Measurements from ENCODE around the gene EFNA4. TPM values are rescaled to one million over a fixed set of nuclear protein-coding genes. Genes with fewer than 3 reads are reported as not detected.

The EFNA4 gene
- total RNA-seq, 1 experiment from 2014 or later = 17.0 TPM

- Histone ChIP-seq H3K4me3 (ENCODE audit: low read depth, low read length, poor library complexity, severe bottlenecking) (peak overlapping the region; percentile 89), H3K27me3 (replicated peaks; ENCODE audit: insufficient read depth, low read depth, low read length, poor library complexity) (no peaks in the 10 kb centered on the region), H3K4me1 (ENCODE audit: insufficient read depth, low read length, poor library complexity, severe bottlenecking) (peaks cover 20% of the 10 kb centered on the region), H3K9me3 (ENCODE audit: low read depth, low read length, poor library complexity, severe bottlenecking) (no peaks in the 10 kb centered on the region), H3K36me3 (ENCODE audit: insufficient read depth, low read length, poor library complexity, severe bottlenecking) (no peaks in the 10 kb centered on the region), H3K27ac (ENCODE audit: low read depth, low read length, poor library complexity, severe bottlenecking) (peak overlapping the region; percentile 47)
- TF ChIP-seq CTCF (conservative IDR thresholded peaks at IDR 0.05; ENCODE audit: low read depth, low read length) (no peak), EZH2 (IDR thresholded peaks at IDR 0.05; ENCODE audit: borderline replicate concordance, low read depth, low read length, poor library complexity, severe bottlenecking) (no peak)
- ChIA-PET POLR2A (ENCODE audit: low non-redundant PET) (interaction anchor here (0.5 kb wide), 1 partner anchor 51 kb away, joined by 4 read pairs; no protein-coding TSS in a partner anchor), CTCF (interaction anchor here (1.0 to 1.4 kb wide), 2 partner anchors 33 to 50 kb away, joined by 7 to 10 read pairs; no protein-coding TSS in a partner anchor)
- DNase-seq (ENCODE audit: low spot score) = peak; percentile 39
- BruUV-seq (replicated peaks) = no TSS peak
- intact Hi-C loops (cut with micrococcal nuclease; ENCODE audit: unreplicated experiment) = no loop called here
Observed at GRCh38 chr1:155049651-155050559, 13.6 kb upstream of the EFNA4 start.

- Histone ChIP-seq H3K27me3 (replicated peaks; ENCODE audit: insufficient read depth, low read depth, low read length, poor library complexity) (no peaks in the 10 kb centered on the region), H3K4me3 (ENCODE audit: low read depth, low read length, poor library complexity, severe bottlenecking) (peak within 1 kb of the TSS; percentile 89), H3K36me3 (ENCODE audit: insufficient read depth, low read length, poor library complexity, severe bottlenecking) (no peaks in the 10 kb centered on the region), H3K9me3 (ENCODE audit: low read depth, low read length, poor library complexity, severe bottlenecking) (no peaks in the 10 kb centered on the region), H3K27ac (ENCODE audit: low read depth, low read length, poor library complexity, severe bottlenecking) (peak within 1 kb of the TSS; percentile 47), H3K4me1 (ENCODE audit: insufficient read depth, low read length, poor library complexity, severe bottlenecking) (peaks cover 20% of the 10 kb centered on the region)
- peak; percentile 98 for TF ChIP-seq CTCF (conservative IDR thresholded peaks at IDR 0.05; ENCODE audit: low read depth, low read length)
- TF ChIP-seq EZH2 (IDR thresholded peaks at IDR 0.05; ENCODE audit: borderline replicate concordance, low read depth, low read length, poor library complexity, severe bottlenecking) = no peak
- CTCF ChIA-PET = interaction anchor here (0.6 to 1.4 kb wide), 13 partner anchors 11 to 571 kb away, joined by 3 to 10 read pairs (median 5); partner anchors contain the start of gene SHC1
- POLR2A ChIA-PET (ENCODE audit: low non-redundant PET) = interaction anchor here (0.5 kb wide), 1 partner anchor 52 kb away, joined by 4 read pairs; no protein-coding TSS in a partner anchor
- BruUV-seq (replicated peaks) = no TSS peak
- intact Hi-C loops (cut with micrococcal nuclease; ENCODE audit: unreplicated experiment) = no loop called here
- peak; percentile 80 for DNase-seq (ENCODE audit: low spot score)
Observed at GRCh38 chr1:155050560-155051341, 12.8 kb upstream of the EFNA4 start, which contains the start of gene ADAM15. Gene ADAM15, plus strand, starts transcription at chr1:155051316. Its CDS starts 71 bp downstream, at chr1:155051387.

GRCh38 chr1:155051342-155051776 is 12.2 kb upstream of the EFNA4 start:
- no peaks in the 10 kb centered on the region for H3K27me3 ChIP-seq (replicated peaks; ENCODE audit: insufficient read depth, low read depth, low read length, poor library complexity)
- intact Hi-C loops (cut with micrococcal nuclease; ENCODE audit: unreplicated experiment) = no loop called here
- BruUV-seq (replicated peaks) = no TSS peak
- DNase-seq (ENCODE audit: low spot score) = no peak
- ChIA-PET CTCF (interaction anchor here (0.6 to 1.4 kb wide), 10 partner anchors 10 to 572 kb away, joined by 3 to 8 read pairs (median 4); partner anchors contain the start of gene SHC1), POLR2A (ENCODE audit: low non-redundant PET) (no interaction called here)
- peak overlapping the region; percentile 89 for H3K4me3 ChIP-seq (ENCODE audit: low read depth, low read length, poor library complexity, severe bottlenecking)
- peaks cover 20% of the 10 kb centered on the region for H3K4me1 ChIP-seq (ENCODE audit: insufficient read depth, low read length, poor library complexity, severe bottlenecking)
- H3K27ac ChIP-seq (ENCODE audit: low read depth, low read length, poor library complexity, severe bottlenecking) = no peak overlapping the region
- no peaks in the 10 kb centered on the region for H3K36me3 ChIP-seq (ENCODE audit: insufficient read depth, low read length, poor library complexity, severe bottlenecking)
- H3K9me3 ChIP-seq (ENCODE audit: low read depth, low read length, poor library complexity, severe bottlenecking) = no peaks in the 10 kb centered on the region
- TF ChIP-seq CTCF (conservative IDR thresholded peaks at IDR 0.05; ENCODE audit: low read depth, low read length) (no peak), EZH2 (IDR thresholded peaks at IDR 0.05; ENCODE audit: borderline replicate concordance, low read depth, low read length, poor library complexity, severe bottlenecking) (no peak)
